Keratinocyte (primary cell): ENCODE data around the gene RHCG. TPM values are rescaled to one million over a fixed set of nuclear protein-coding genes. Genes with fewer than 3 reads are reported as not detected.

Experiments
- DNase-seq: peaks from one replicate; pipeline ENCODE4 v3.0.0-alpha.2; 2011; ENCODE audit warnings: low read depth, missing footprints, low spot score
- FAIRE-seq: peaks from 2 replicates; lab custom pipeline; 2011; peaks lifted over from hg19 to GRCh38; lab: Jason Lieb, UNC
- H2AFZ ChIP-seq: 2 replicates; pipeline ENCODE4 v1.6.0; 2012; ENCODE audit warnings: low read length, control low read depth, inconsistent platforms; ENCODE audit not compliant: control insufficient read depth
- H3K27ac ChIP-seq: 2 replicates; pipeline ENCODE4 v1.5.1; 2011; ENCODE audit warnings: low read length; ENCODE audit not compliant: control insufficient read depth, insufficient read depth
- H3K27me3 ChIP-seq: 3 replicates; pipeline ENCODE4 v1.6.0; 2011; ENCODE audit warnings: low read length; ENCODE audit not compliant: control insufficient read depth, insufficient read depth; ENCODE audit errors: extremely low read depth
- H3K36me3 ChIP-seq, 2 experiments: 2 replicates in 1 of 2; 3 replicates in 1 of 2; pipeline ENCODE4 v1.5.1; 2011; ENCODE audit warnings: low read length in 2 of 2, mild to moderate bottlenecking in 1 of 2; ENCODE audit not compliant: control insufficient read depth in 2 of 2, insufficient read depth in 2 of 2; ENCODE audit errors: extremely low read depth in 1 of 2
- H3K4me1 ChIP-seq: 3 replicates; pipeline ENCODE4 v1.5.1; 2011; ENCODE audit warnings: low read length; ENCODE audit not compliant: control insufficient read depth, insufficient read depth; ENCODE audit errors: extremely low read depth
- H3K4me2 ChIP-seq: 3 replicates; pipeline ENCODE4 v1.6.0; 2011; ENCODE audit warnings: low read depth, low read length; ENCODE audit not compliant: control insufficient read depth, insufficient read depth; ENCODE audit errors: extremely low read depth
- H3K4me3 ChIP-seq, 3 experiments: fragments of 200-600 bp in 1 of 3; sonication (generic) in 1 of 3; 2 replicates in 2 of 3; 3 replicates in 1 of 3; pipeline ENCODE4 v1.5.1; 2011 to 2016; ENCODE audit warnings: low read length in 3 of 3, mild to moderate bottlenecking in 3 of 3, control low read depth in 2 of 3, inconsistent platforms in 1 of 3, low read depth in 1 of 3, mixed read lengths in 1 of 3, mixed run types in 1 of 3, moderate library complexity in 1 of 3; ENCODE audit not compliant: control insufficient read depth in 2 of 3, insufficient read depth in 2 of 3; ENCODE audit errors: extremely low read depth in 1 of 3
- H3K79me2 ChIP-seq: 2 replicates; pipeline ENCODE4 v1.6.0; 2012; ENCODE audit warnings: low read length; ENCODE audit not compliant: control insufficient read depth, insufficient read depth
- H3K9ac ChIP-seq: 3 replicates; pipeline ENCODE4 v1.6.0; 2011; ENCODE audit warnings: low read length; ENCODE audit not compliant: control insufficient read depth, insufficient read depth; ENCODE audit errors: extremely low read depth
- H3K9me1 ChIP-seq: 3 replicates; pipeline ENCODE4 v1.6.0; 2011; ENCODE audit warnings: low read length; ENCODE audit not compliant: control insufficient read depth, insufficient read depth; ENCODE audit errors: extremely low read depth
- H3K9me3 ChIP-seq: 2 replicates; pipeline ENCODE4 v1.5.1; 2012; ENCODE audit warnings: low read depth, low read length; ENCODE audit not compliant: control insufficient read depth
- H4K20me1 ChIP-seq: 3 replicates; pipeline ENCODE4 v1.6.0; 2011; ENCODE audit warnings: low read length; ENCODE audit not compliant: control insufficient read depth, insufficient read depth; ENCODE audit errors: extremely low read depth
- CTCF ChIP-seq, 3 experiments: IDR thresholded peaks in 1 of 3; conservative IDR thresholded peaks in 1 of 3; optimal IDR thresholded peaks in 1 of 3; 2 replicates in 2 of 3; 3 replicates in 1 of 3; pipeline versions ENCODE3 to v1.5.1; 2011; ENCODE audit warnings: low read length in 3 of 3, mild to moderate bottlenecking in 3 of 3, moderate library complexity in 2 of 3, control low read depth in 1 of 3, inconsistent platforms in 1 of 3; ENCODE audit not compliant: insufficient read depth in 2 of 3; ENCODE audit errors: extremely low read depth in 1 of 3
- EZH2 ChIP-seq: IDR thresholded peaks from one replicate; pipeline ENCODE4 v1.6.1; 2012; ENCODE audit warnings: inconsistent platforms, mild to moderate bottlenecking, low read length, moderate library complexity
- dilution Hi-C: fragments of 300-500 bp; cut with MboI; formaldehyde crosslinking; loops from one replicate; pipeline ENCODE4 v1.7.0; 2020; ENCODE audit warnings: low sequenced_read_pairs; ENCODE audit not compliant: extremely low pct_ligation_motif_present
- polyA plus RNA-seq, 5 experiments: library from polyadenylated mRNA; depleted of rRNA in 3 of 5; stranded (reverse) in 3 of 5; stranded (forward) in 1 of 5; unstranded in 1 of 5; fragments of >200 nt; gene quantifications; 1 replicate in 1 of 5; 2 replicates in 3 of 5; 3 replicates in 1 of 5; pipeline versions ENCODE4 v1.2.1 to v1.2.3, GENCODE V29; 2011 to 2012; ENCODE audit warnings: missing spikeins in 2 of 5, low read depth in 1 of 5, low replicate concordance in 1 of 5

Gene RHCG
- polyA plus RNA-seq, 1 donor (not counting 4 experiments of a cell fraction or from before 2014, with no cell fraction given) = 6.9 TPM

- Histone ChIP-seq H2AFZ (no peak overlapping the region), H3K4me2 (no peak overlapping the region), H3K9me1 (no peaks in the 10 kb centered on the region), H4K20me1 (no peaks in the 10 kb centered on the region), H3K9me3 (peaks cover 4% of the 10 kb centered on the region), H3K36me3 (no peaks in the 10 kb centered on the region), H3K9ac (no peak overlapping the region), H3K79me2 (no peaks in the 10 kb centered on the region), H3K4me3 (no peak overlapping the region), H3K27me3 (no peaks in the 10 kb centered on the region), H3K4me1 (no peaks in the 10 kb centered on the region), H3K27ac (no peak overlapping the region)
- FAIRE-seq (no peak), DNase-seq (no peak)
- TF ChIP-seq EZH2 = no peak
- no peak for TF ChIP-seq CTCF (optimal IDR thresholded peaks at IDR 0.05 in 1 of 3, IDR thresholded peaks at IDR 0.05 in 1 of 3, conservative IDR thresholded peaks at IDR 0.05 in 1 of 3; ENCODE audit: extremely low read depth in 1 of 3, insufficient read depth in 2 of 3, low read length in 3 of 3)
- dilution Hi-C loops = no loop called here
Observed at GRCh38 chr15:89521605-89522004, 25.2 kb upstream of the RHCG start.

GRCh38 chr15:89515477-89515876 lies 19.1 kb upstream of the RHCG start:
- FAIRE-seq = no peak
- Histone ChIP-seq H3K4me2 (no peak overlapping the region), H3K36me3 (no peaks in the 10 kb centered on the region), H3K79me2 (no peaks in the 10 kb centered on the region), H3K27me3 (no peaks in the 10 kb centered on the region), H2AFZ (no peak overlapping the region), H3K27ac (peak overlapping the region; percentile 41), H3K4me1 (peaks cover 25% of the 10 kb centered on the region), H3K9me1 (no peaks in the 10 kb centered on the region), H3K4me3 (no peak overlapping the region), H3K9me3 (no peaks in the 10 kb centered on the region), H4K20me1 (no peaks in the 10 kb centered on the region), H3K9ac (no peak overlapping the region)
- TF ChIP-seq EZH2 = no peak
- no peak for TF ChIP-seq CTCF (optimal IDR thresholded peaks at IDR 0.05 in 1 of 3, IDR thresholded peaks at IDR 0.05 in 1 of 3, conservative IDR thresholded peaks at IDR 0.05 in 1 of 3; ENCODE audit: extremely low read depth in 1 of 3, insufficient read depth in 2 of 3, low read length in 3 of 3)
- dilution Hi-C loops = no loop called here
- no peak for DNase-seq
